Measurements from ENCODE around the gene SPTLC1. TPM values are rescaled to one million over a fixed set of nuclear protein-coding genes. Genes with fewer than 3 reads are reported as not detected.

SPTLC1 gene
- total and polyA plus RNA-seq, 2 of the 13 experiments (the other 11 are each of a cell fraction or from before 2014, with no cell fraction given) = 56.2 to 72.5 TPM

GRCh38 chr9:92115071-92115858 is at the start of gene SPTLC1 (continued):
- TF ChIP-seq ZBTB2 (CRISPR knock-in tag; IDR thresholded peaks at IDR 0.05; ENCODE audit: low read depth) (no peak), ZBTB46 (CRISPR knock-in tag; IDR thresholded peaks at IDR 0.05; ENCODE audit: borderline replicate concordance) (no peak; the same call in 1 of the 2 replicates), EP300 (IDR thresholded peaks at IDR 0.05; ENCODE audit: low read depth in 2 of 2, low read length in 2 of 2) (no peak), EP300 (CRISPR knock-in tag; IDR thresholded peaks at IDR 0.05; ENCODE audit: borderline replicate concordance) (peak; percentile 15; the same call in 1 of the 2 replicates), ZNF414 (CRISPR knock-in tag; IDR thresholded peaks at IDR 0.05) (no peak), GTF2F1 (IDR thresholded peaks at IDR 0.05; ENCODE audit: low read length) (no peak), HIVEP1 (CRISPR knock-in tag; IDR thresholded peaks at IDR 0.05) (peak; percentile 60; the same call in 1 of the 2 replicates), ZNF432 (CRISPR knock-in tag; IDR thresholded peaks at IDR 0.05; ENCODE audit: borderline replicate concordance) (no peak), JUND (CRISPR knock-in tag; IDR thresholded peaks at IDR 0.05) (no peak), FLYWCH1 (CRISPR knock-in tag; IDR thresholded peaks at IDR 0.05) (no peak), ZBED4 (CRISPR knock-in tag; IDR thresholded peaks at IDR 0.05; ENCODE audit: borderline replicate concordance) (peak; percentile 20; the same call in 1 of the 2 replicates), SIX4 (CRISPR knock-in tag; IDR thresholded peaks at IDR 0.05) (0 out of 2 replicates have a peak, but pooled peaks have one; percentile 29), POGK (CRISPR knock-in tag; conservative IDR thresholded peaks at IDR 0.05) (peak; percentile 75), ZNF670 (CRISPR knock-in tag; IDR thresholded peaks at IDR 0.05; ENCODE audit: borderline replicate concordance) (no peak), ATF7 (IDR thresholded peaks at IDR 0.05) (no peak), ATF7 (CRISPR knock-in tag; IDR thresholded peaks at IDR 0.05) (0 out of 2 replicates have a peak, but pooled peaks have one; percentile 71), FOSL1 (CRISPR knock-in tag; IDR thresholded peaks at IDR 0.05; ENCODE audit: borderline replicate concordance) (no peak), MED13 (CRISPR knock-in tag; IDR thresholded peaks at IDR 0.05) (no peak)
